Occipital lobe (tissue), 2 donors: ENCODE measurements around the gene EPPIN. TPM values are rescaled to one million over a fixed set of nuclear protein-coding genes. Genes with fewer than 3 reads are reported as not detected.

ENCODE experiments used
- small RNA-seq: library from RNA; depleted of rRNA; stranded (forward); fragments of <200 nt; gene quantifications from one replicate; pipeline ENCODE3, GENCODE V24; 2014
- total RNA-seq: library from RNA; depleted of rRNA; stranded (reverse); fragments of >200 nt; gene quantifications from one replicate; pipeline ENCODE4 v1.2.3, GENCODE V29; 2014

EPPIN gene
- total RNA-seq, 1 donor from 2014 or later = not detected

Small RNA genes lying within 50 kb of the gene (small RNA-seq; reads per million reads assigned to genes)
- gene AL031663.1 (not detected), gene HSPD1P21 (not detected), gene RNA5SP485 (not detected)

Other genes with a start within 250 kb of the EPPIN start
- not detected for gene RBPJL, start 240.6 kb downstream of the EPPIN start, total RNA-seq
- not detected for gene MATN4, start 239.1 kb downstream of the EPPIN start, total RNA-seq
- gene SDC4, start 199.0 kb downstream of the EPPIN start, total RNA-seq = 1.9 TPM
- 23.4 TPM for gene SYS1, start 184.2 kb downstream of the EPPIN start, total RNA-seq
- not detected for gene TP53TG5, start 169.1 kb downstream of the EPPIN start, total RNA-seq
- 5.9 TPM for gene DBNDD2, start 139.1 kb downstream of the EPPIN start, total RNA-seq
- 12.0 TPM for gene PIGT, start 131.3 kb downstream of the EPPIN start, total RNA-seq
- 3.4 TPM for gene WFDC2, start 77.6 kb downstream of the EPPIN start, total RNA-seq
- not detected for gene SPINT3, start 31.8 kb downstream of the EPPIN start, total RNA-seq
- gene WFDC6, start 7.9 kb downstream of the EPPIN start, total RNA-seq = not detected
- not detected for gene WFDC8, start 31.9 kb upstream of the EPPIN start, total RNA-seq
- not detected for gene WFDC10A, start 82.3 kb upstream of the EPPIN start, total RNA-seq
- gene WFDC9, start 83.9 kb upstream of the EPPIN start, total RNA-seq = not detected
- gene WFDC11, start 122.8 kb upstream of the EPPIN start, total RNA-seq = not detected
- not detected for gene WFDC13, start 154.6 kb upstream of the EPPIN start, total RNA-seq
- gene WFDC10B, start 157.6 kb upstream of the EPPIN start, total RNA-seq = not detected
- not detected for gene SPINT4, start 174.9 kb upstream of the EPPIN start, total RNA-seq
- gene WFDC3, start 244.5 kb upstream of the EPPIN start, total RNA-seq = not detected
- gene DNTTIP1, start 244.6 kb upstream of the EPPIN start, total RNA-seq = 9.2 TPM